ENCODE measurements around the gene RGS12. TPM values are rescaled to one million over a fixed set of nuclear protein-coding genes. Genes with fewer than 3 reads are reported as not detected.

Gene RGS12
- 50.7 TPM for total RNA-seq

- ATAC-seq, result peak; percentile 93
Measured at GRCh38 chr4:3292571-3293400, at the start of gene RGS12. RGS12 (plus strand) TSS chr4:3293021; CDS start chr4:3316171, 23,150 bp downstream.

GRCh38 chr4:3243136-3243780 is 49.6 kb upstream of the RGS12 start:
- ATAC-seq, result no peak

GRCh38 chr4:3244002-3244401 is 48.8 kb upstream of the RGS12 start:
- ATAC-seq, result no peak

GRCh38 chr4:3244747-3245146 is 48.1 kb upstream of the RGS12 start:
- no peak for ATAC-seq

- no peak for ATAC-seq
Measured at GRCh38 chr4:3245676-3246075, 47.1 kb upstream of the RGS12 start.

- peak; percentile 9 for ATAC-seq
Measured at GRCh38 chr4:3246458-3247398, 46.1 kb upstream of the RGS12 start.

- no peak for ATAC-seq
Measured at GRCh38 chr4:3247399-3248177, 45.2 kb upstream of the RGS12 start.

- no peak for ATAC-seq
Measured at GRCh38 chr4:3248178-3248480, 44.7 kb upstream of the RGS12 start.

GRCh38 chr4:3248811-3249661 is 43.8 kb upstream of the RGS12 start, which contains the start of gene MSANTD1:
MSANTD1 (plus strand) TSS chr4:3249159; CDS start chr4:3249223, 64 bp downstream.
- no peak for ATAC-seq

- ATAC-seq, result no peak
Measured at GRCh38 chr4:3249711-3250437, 42.9 kb upstream of the RGS12 start.

GRCh38 chr4:3250438-3250955 is 42.3 kb upstream of the RGS12 start:
- ATAC-seq, result no peak

- no peak for ATAC-seq
Measured at GRCh38 chr4:3250956-3251690, 41.7 kb upstream of the RGS12 start.

- no peak for ATAC-seq
Measured at GRCh38 chr4:3251691-3252479, 40.9 kb upstream of the RGS12 start.

- no peak for ATAC-seq
Measured at GRCh38 chr4:3252480-3252828, 40.4 kb upstream of the RGS12 start.

- ATAC-seq, result no peak
Measured at GRCh38 chr4:3252831-3253641, 39.8 kb upstream of the RGS12 start.

GRCh38 chr4:3253808-3254207 is 39.0 kb upstream of the RGS12 start:
- ATAC-seq, result no peak

GRCh38 chr4:3254302-3255131 is 38.3 kb upstream of the RGS12 start:
- ATAC-seq, result no peak

Measured in esophagus mucosa (tissue), 1 donor.